DMS79 (cell line): ENCODE measurements around the gene ADGRG2.

ENCODE experiments used
- DNase-seq: peaks from one replicate; lab custom pipeline; 2025; lab: John Stamatoyannopoulos, UW

ADGRG2 gene

GRCh38 chrX:19121898-19122640, at the start of gene ADGRG2:
TSS of gene ADGRG2 (minus strand) at chrX:19122468. CDS start at chrX:19068834, 53,634 bp downstream.
- DNase-seq = no peak

- DNase-seq = no peak
Observed at GRCh38 chrX:19168609-19169008, 46.3 kb upstream of the ADGRG2 start.

GRCh38 chrX:19162851-19163250, 40.6 kb upstream of the ADGRG2 start:
- DNase-seq = no peak

- no peak for DNase-seq
Observed at GRCh38 chrX:19156186-19156585, 33.9 kb upstream of the ADGRG2 start.

- DNase-seq = no peak
Observed at GRCh38 chrX:19152762-19153161, 30.5 kb upstream of the ADGRG2 start.

- DNase-seq = no peak
Observed at GRCh38 chrX:19137067-19137466, 14.8 kb upstream of the ADGRG2 start.

GRCh38 chrX:19133784-19134183, 11.5 kb upstream of the ADGRG2 start:
- no peak for DNase-seq

GRCh38 chrX:19133231-19133630, 11.0 kb upstream of the ADGRG2 start:
- DNase-seq = no peak

GRCh38 chrX:19130628-19131027, 8.4 kb upstream of the ADGRG2 start:
- no peak for DNase-seq

- DNase-seq = no peak
Observed at GRCh38 chrX:19129694-19130093, 7.4 kb upstream of the ADGRG2 start.

GRCh38 chrX:19127649-19128168, 5.4 kb upstream of the ADGRG2 start:
- DNase-seq = no peak

- DNase-seq = no peak
Observed at GRCh38 chrX:19122641-19123009, 357 bp upstream of the ADGRG2 start.

GRCh38 chrX:19121466-19121865, 802 bp downstream of the ADGRG2 start:
- DNase-seq = no peak

GRCh38 chrX:19110642-19111041, 11.6 kb downstream of the ADGRG2 start:
- no peak for DNase-seq

- DNase-seq = no peak
Observed at GRCh38 chrX:19107035-19107434, 15.2 kb downstream of the ADGRG2 start.

GRCh38 chrX:19100586-19100985, 21.7 kb downstream of the ADGRG2 start:
- no peak for DNase-seq

- no peak for DNase-seq
Observed at GRCh38 chrX:19097553-19098283, 24.6 kb downstream of the ADGRG2 start.

GRCh38 chrX:19096586-19096985, 25.7 kb downstream of the ADGRG2 start:
- no peak for DNase-seq

GRCh38 chrX:19094654-19095053, 27.6 kb downstream of the ADGRG2 start:
- no peak for DNase-seq

GRCh38 chrX:19091596-19091995, 30.7 kb downstream of the ADGRG2 start:
- no peak for DNase-seq

GRCh38 chrX:19089555-19090040, 32.7 kb downstream of the ADGRG2 start:
- DNase-seq = no peak

GRCh38 chrX:19086102-19086772, 36.0 kb downstream of the ADGRG2 start:
- no peak for DNase-seq

- DNase-seq = no peak
Observed at GRCh38 chrX:19085666-19086065, 36.6 kb downstream of the ADGRG2 start.
